Endodermal cell (in vitro differentiated cells): Measurements from ENCODE around the gene PRM3. TPM values are rescaled to one million over a fixed set of nuclear protein-coding genes. Genes with fewer than 3 reads are reported as not detected.

Experiments used
- DNase-seq: peaks from one replicate; pipeline ENCODE4 v3.0.0-alpha.2; 2017
- H3K27ac ChIP-seq: 2 replicates; pipeline ENCODE4 v1.5.1; 2013; ENCODE audit warnings: mild to moderate bottlenecking, low read depth, low read length, moderate library complexity
- H3K27me3 ChIP-seq: 2 replicates; pipeline ENCODE4 v1.6.1; 2013; ENCODE audit warnings: mild to moderate bottlenecking, low read length, moderate library complexity; ENCODE audit not compliant: insufficient read depth, control insufficient read depth, poor library complexity, severe bottlenecking
- H3K36me3 ChIP-seq: 2 replicates; pipeline ENCODE4 v1.7.0; 2013; ENCODE audit warnings: mild to moderate bottlenecking, low read length, moderate library complexity; ENCODE audit not compliant: control insufficient read depth, insufficient read depth
- H3K4me1 ChIP-seq: one replicate; pipeline ENCODE4 v1.7.0; 2013; ENCODE audit warnings: low read length; ENCODE audit not compliant: control insufficient read depth, insufficient read depth
- H3K4me3 ChIP-seq: 2 replicates; pipeline ENCODE4 v1.5.1; 2013; ENCODE audit warnings: mild to moderate bottlenecking, low read length, moderate library complexity
- H3K9ac ChIP-seq: 2 replicates; pipeline ENCODE4 v1.6.1; 2013; ENCODE audit warnings: mild to moderate bottlenecking, low read length, moderate library complexity; ENCODE audit not compliant: poor library complexity, severe bottlenecking; ENCODE audit errors: extremely low read depth
- H3K9me3 ChIP-seq: 2 replicates; pipeline ENCODE4 v1.6.1; 2013; ENCODE audit warnings: mild to moderate bottlenecking, low read length, moderate library complexity; ENCODE audit not compliant: control insufficient read depth
- H3K27ac Mint-ChIP-seq: 2 replicates; pipeline ENCODE4 v1.8.0; 2020; ENCODE audit warnings: mixed read lengths
- H3K27me3 Mint-ChIP-seq: 2 replicates; pipeline ENCODE4 v1.8.0; 2021; ENCODE audit warnings: mild to moderate bottlenecking, mixed read lengths; ENCODE audit not compliant: insufficient read depth
- H3K36me3 Mint-ChIP-seq: 2 replicates; pipeline ENCODE4 v1.8.0; 2020; ENCODE audit warnings: low read depth, mixed read lengths
- H3K4me1 Mint-ChIP-seq: 2 replicates; pipeline ENCODE4 v1.8.0; 2020; ENCODE audit warnings: mixed read lengths
- H3K4me3 Mint-ChIP-seq: 2 replicates; pipeline ENCODE4 v1.8.0; 2020; ENCODE audit warnings: mild to moderate bottlenecking, moderate library complexity, mixed read lengths
- H3K9me3 Mint-ChIP-seq: 2 replicates; pipeline ENCODE4 v1.8.0; 2020; ENCODE audit warnings: mild to moderate bottlenecking, mixed read lengths
- CTCF ChIP-seq: fragments of 200-600 bp; sonication (generic); conservative IDR thresholded peaks from 2 replicates; pipeline ENCODE4 v1.5.0; 2021; ENCODE audit warnings: antibody characterized with exemption, mild to moderate bottlenecking
- WGBS, 2 experiments: methylation state at CpG; one replicate each; pipeline versions ENCODE4 v1.1.5 to v1.1.7; 2013; ENCODE audit warnings: missing lambda C conversion rate in 2 of 2, mixed read lengths in 1 of 2; ENCODE audit not compliant: insufficient coverage in 1 of 2, insufficient read length in 1 of 2; 5-methylcytosine and 5-hydroxymethylcytosine counted together
- long read RNA-seq, 4 experiments: library from polyadenylated mRNA in 2 of 4; library from RNA in 1 of 4; library from capped mRNA in 1 of 4; stranded (forward) in 3 of 4; unstranded in 1 of 4; transcript quantifications; one replicate each; pipeline ENCODE4 v2.0.0, GENCODE V29; 2020 to 2021; ENCODE audit warnings: inconsistent platforms in 1 of 4
- polyA plus RNA-seq, 2 experiments: library from polyadenylated mRNA; stranded (reverse); fragments of 50-300 nt; gene quantifications; one replicate each; pipeline ENCODE4 v1.2.3, GENCODE V29; 2013
- total RNA-seq, 2 donors: library from RNA; stranded (reverse); fragmentation: NEBNext Ultra II Directional in 1 of 2; extraction: Animal tissue kit (Norgen Biotek cat#: 25700) in 1 of 2; gene quantifications; 2 replicates in 1 of 2; 3 replicates in 1 of 2; pipeline ENCODE4 v1.2.1, GENCODE V29; 2021

The PRM3 gene
- not detected for total RNA-seq
- polyA plus RNA-seq (2013, experiment 1 of 2), result not detected
- polyA plus RNA-seq (2013, experiment 2 of 2), result not detected
- long read RNA-seq, experiment 1, result 0 reads
- long read RNA-seq, experiment 2, result 0 reads
- long read RNA-seq, experiment 3, result 0 reads
- long read RNA-seq, experiment 4, result 0 reads

- Mint-ChIP-seq H3K4me3 (no peak within 1 kb of the TSS), H3K9me3 (no peaks in the 10 kb centered on the region), H3K27ac (no peak within 1 kb of the TSS), H3K4me1 (no peaks in the 10 kb centered on the region), H3K36me3 (no peaks in the 10 kb centered on the region), H3K27me3 (peaks cover 2% of the 10 kb centered on the region)
- no peak within 1 kb of the TSS for H3K4me3 ChIP-seq
- no peaks in the 10 kb centered on the region for H3K27me3 ChIP-seq
- H3K4me1 ChIP-seq, result no peaks in the 10 kb centered on the region
- 85 to 87% methylated on average over 18 to 30 of the region's 30 CpGs for WGBS, 2 experiments
- DNase-seq, result no peak
- H3K9me3 ChIP-seq, result no peaks in the 10 kb centered on the region
- H3K36me3 ChIP-seq, result no peaks in the 10 kb centered on the region
- H3K27ac ChIP-seq, result peak within 1 kb of the TSS; percentile 93
- no peak for TF ChIP-seq CTCF
- no peak within 1 kb of the TSS for H3K9ac ChIP-seq
Observed at GRCh38 chr16:11272921-11273720, at the start of gene PRM3. TSS of gene PRM3 (minus strand) at chr16:11273629. CDS start at chr16:11273595, 34 bp downstream.

GRCh38 chr16:11322823-11323222 lies 49.4 kb upstream of the PRM3 start:
- Histone ChIP-seq H3K27ac (no peak overlapping the region), H3K4me1 (no peaks in the 10 kb centered on the region), H3K36me3 (no peaks in the 10 kb centered on the region), H3K4me3 (no peak overlapping the region), H3K27me3 (no peaks in the 10 kb centered on the region), H3K9ac (no peak overlapping the region), H3K9me3 (no peaks in the 10 kb centered on the region)
- H3K27ac Mint-ChIP-seq, result peak overlapping the region; percentile 39
- WGBS, 2 experiments, result 91 to 100% methylated on average over 3 of the region's 3 CpGs
- H3K27me3 Mint-ChIP-seq, result no peaks in the 10 kb centered on the region
- H3K4me3 Mint-ChIP-seq, result no peak overlapping the region
- no peaks in the 10 kb centered on the region for H3K36me3 Mint-ChIP-seq
- TF ChIP-seq CTCF, result no peak
- H3K4me1 Mint-ChIP-seq, result peaks cover 4% of the 10 kb centered on the region
- H3K9me3 Mint-ChIP-seq, result peaks cover 6% of the 10 kb centered on the region
- no peak for DNase-seq

GRCh38 chr16:11321662-11322061 lies 48.2 kb upstream of the PRM3 start:
- H3K9me3 Mint-ChIP-seq, result no peaks in the 10 kb centered on the region
- H3K4me1 Mint-ChIP-seq, result peaks cover 1% of the 10 kb centered on the region
- Histone ChIP-seq H3K27ac (no peak overlapping the region), H3K4me3 (no peak overlapping the region), H3K4me1 (no peaks in the 10 kb centered on the region), H3K27me3 (no peaks in the 10 kb centered on the region), H3K36me3 (no peaks in the 10 kb centered on the region), H3K9me3 (no peaks in the 10 kb centered on the region), H3K9ac (no peak overlapping the region)
- H3K4me3 Mint-ChIP-seq, result no peak overlapping the region
- peaks cover 4% of the 10 kb centered on the region for H3K27me3 Mint-ChIP-seq
- no peak for DNase-seq
- H3K27ac Mint-ChIP-seq, result no peak overlapping the region
- WGBS, 2 experiments, result 51 to 57% methylated on average over 5 of the region's 5 CpGs
- TF ChIP-seq CTCF, result no peak
- no peaks in the 10 kb centered on the region for H3K36me3 Mint-ChIP-seq
